ENCODE measurements around the gene CCS.

DNA sequence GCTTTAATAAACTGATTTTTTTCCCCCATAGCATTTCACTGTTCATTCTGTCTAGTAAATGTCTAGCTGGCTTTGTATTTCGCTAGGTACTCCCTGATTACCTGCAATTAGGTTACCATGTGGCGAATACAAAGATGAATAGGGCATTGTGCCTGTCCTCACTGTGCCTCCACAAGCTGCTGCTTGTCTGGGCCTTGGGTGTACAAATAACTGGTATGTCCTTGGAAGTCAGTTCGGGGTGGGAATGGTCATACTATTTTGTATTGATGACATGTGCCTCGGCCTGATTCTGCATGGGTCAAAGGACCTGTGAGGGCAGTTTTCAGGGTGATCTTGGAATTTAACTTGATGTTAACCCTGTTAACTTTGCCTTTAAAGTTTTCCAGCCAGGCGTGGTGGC is 56.9 kb downstream of the CCS start:
- TF ChIP-seq RARB (CRISPR knock-in tag; IDR thresholded peaks at IDR 0.05) (no peak), TCF4 (CRISPR knock-in tag; IDR thresholded peaks at IDR 0.05; ENCODE audit: borderline replicate concordance) (no peak), PPARA (CRISPR knock-in tag; IDR thresholded peaks at IDR 0.05; ENCODE audit: borderline replicate concordance) (no peak), ARNTL (CRISPR knock-in tag; IDR thresholded peaks at IDR 0.05; ENCODE audit: borderline replicate concordance, low read depth) (no peak), CSDC2 (CRISPR knock-in tag; IDR thresholded peaks at IDR 0.05) (no peak), ZC3H10 (CRISPR knock-in tag; IDR thresholded peaks at IDR 0.05) (no peak), SNAI2 (CRISPR knock-in tag; IDR thresholded peaks at IDR 0.05) (no peak)

All from SK-N-SH treated with all-trans-retinoic acid at 6 μM for 48 hours (cell line).